ENCODE data around the gene CKM.
A peak's percentile ranks its signal among the peaks of the same experiment; 100 is the strongest.

CKM gene

DNA sequence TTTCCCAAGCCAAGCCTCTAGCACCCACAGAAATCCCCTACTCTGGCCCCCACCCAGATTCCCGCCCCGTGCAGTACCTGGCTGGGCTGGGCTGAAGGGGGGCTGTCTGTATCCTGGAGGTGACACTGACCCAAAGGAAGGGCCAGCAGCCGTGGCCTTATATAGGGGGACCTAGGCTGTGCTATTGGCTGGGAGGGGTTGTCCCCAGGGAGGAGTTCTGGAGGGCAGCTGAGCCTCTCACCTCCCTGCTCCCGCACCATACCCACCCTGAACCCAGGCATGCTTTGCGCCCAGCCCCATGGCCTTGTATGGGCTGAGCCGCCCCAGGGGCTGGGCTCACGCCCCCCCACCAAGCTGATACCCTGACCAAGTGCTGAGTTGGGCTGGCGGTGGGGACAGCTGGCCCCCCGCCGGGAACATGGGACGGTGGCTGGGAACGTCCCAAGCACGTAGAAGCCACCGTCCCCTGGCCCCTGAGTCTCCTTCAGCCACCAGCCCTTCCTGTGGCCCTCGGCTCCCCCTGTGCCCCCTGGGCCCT, at the start of gene CKM:
Gene CKM, minus strand, starts transcription at position 132 of the 538 bp plus-strand sequence. CDS start 3,162 bp downstream, outside the sequence.
- DNase-seq: no peak

DNA sequence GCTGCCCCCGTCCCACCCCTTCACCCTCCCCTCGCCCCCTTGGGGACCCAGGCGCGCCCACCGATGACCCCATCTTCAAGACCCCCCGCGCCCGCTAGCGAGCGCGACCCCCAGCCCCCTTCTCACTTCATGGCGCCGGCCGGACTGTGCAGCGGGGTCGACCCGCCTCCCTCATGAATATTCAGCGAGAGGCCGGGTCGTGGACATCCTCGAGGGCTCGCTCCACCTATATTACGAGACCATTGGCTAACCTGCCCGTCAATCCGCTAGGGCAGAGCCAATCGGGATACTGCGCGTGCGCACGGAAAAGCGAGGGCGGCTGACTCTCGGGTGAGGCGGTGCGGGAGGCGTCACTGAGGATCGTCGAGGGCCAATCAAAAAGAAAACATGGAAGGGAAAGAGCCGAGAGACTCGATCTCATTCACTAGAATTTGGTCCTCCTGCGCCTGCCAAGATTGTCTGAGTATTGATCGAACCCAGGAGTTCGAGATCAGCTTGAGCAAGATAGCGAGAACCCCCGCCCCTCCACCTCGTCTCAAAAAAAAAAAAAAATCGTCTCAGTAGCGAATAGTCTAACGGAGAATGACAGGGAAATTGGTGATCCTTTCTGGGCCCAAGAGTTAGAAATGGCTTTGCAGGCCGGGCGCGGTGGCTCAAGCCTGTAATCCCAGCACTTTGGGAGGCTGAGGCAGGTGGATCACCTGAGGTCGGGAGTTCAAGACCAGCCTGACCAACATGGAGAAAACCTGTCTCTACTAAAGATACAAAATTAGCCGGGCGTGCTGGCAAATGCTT, 47.9 kb upstream of the CKM start, which contains the start of gene ERCC2:
Gene ERCC2, minus strand, starts transcription at position 164 of the 795 bp plus-strand sequence. Its CDS starts 33 bp downstream, at position 131.
- DNase-seq: peak; percentile 71

- no peak for DNase-seq
Measured at GRCh38 chr19:45368737-45369340, 46.2 kb upstream of the CKM start.

DNA sequence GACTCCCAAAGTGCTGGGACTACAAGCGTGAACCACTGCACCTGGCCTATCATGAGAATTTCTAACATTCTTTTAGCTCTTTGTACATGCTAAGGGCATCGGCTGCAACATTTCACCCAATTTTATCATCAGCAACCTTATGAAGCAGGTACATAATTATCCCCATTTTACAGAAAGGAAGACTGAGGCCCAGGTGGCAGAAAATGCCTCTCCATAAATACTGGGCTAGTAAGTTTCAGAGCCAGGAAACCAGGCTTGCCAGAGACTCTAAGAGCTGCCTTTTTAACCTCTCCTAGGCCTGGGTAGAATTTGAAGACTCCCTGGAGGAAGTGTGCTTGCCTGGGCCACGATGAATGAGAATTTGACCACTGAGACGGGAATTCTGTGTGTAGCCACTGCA, 45.5 kb upstream of the CKM start:
- DNase-seq: no peak

DNA sequence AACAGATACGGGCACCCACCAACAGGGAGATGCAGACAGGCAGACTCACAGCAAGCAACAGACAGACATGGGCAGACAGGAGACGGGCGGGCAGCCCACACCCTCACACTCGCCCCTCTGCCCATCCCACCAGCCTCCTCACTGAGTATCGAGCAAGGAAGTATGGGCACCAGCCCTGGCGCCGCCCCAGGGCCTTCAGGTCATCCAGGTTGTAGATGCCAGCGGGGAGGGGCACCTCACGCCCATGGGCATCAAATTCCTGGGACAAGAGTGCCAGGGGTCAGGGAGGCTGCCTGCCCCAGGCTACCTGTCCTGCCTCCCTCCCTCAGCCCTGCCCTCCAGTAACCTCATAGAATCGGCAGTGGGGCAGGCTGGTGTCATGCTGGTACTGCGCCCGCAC, 42.0 kb upstream of the CKM start:
- DNase-seq: no peak

DNA sequence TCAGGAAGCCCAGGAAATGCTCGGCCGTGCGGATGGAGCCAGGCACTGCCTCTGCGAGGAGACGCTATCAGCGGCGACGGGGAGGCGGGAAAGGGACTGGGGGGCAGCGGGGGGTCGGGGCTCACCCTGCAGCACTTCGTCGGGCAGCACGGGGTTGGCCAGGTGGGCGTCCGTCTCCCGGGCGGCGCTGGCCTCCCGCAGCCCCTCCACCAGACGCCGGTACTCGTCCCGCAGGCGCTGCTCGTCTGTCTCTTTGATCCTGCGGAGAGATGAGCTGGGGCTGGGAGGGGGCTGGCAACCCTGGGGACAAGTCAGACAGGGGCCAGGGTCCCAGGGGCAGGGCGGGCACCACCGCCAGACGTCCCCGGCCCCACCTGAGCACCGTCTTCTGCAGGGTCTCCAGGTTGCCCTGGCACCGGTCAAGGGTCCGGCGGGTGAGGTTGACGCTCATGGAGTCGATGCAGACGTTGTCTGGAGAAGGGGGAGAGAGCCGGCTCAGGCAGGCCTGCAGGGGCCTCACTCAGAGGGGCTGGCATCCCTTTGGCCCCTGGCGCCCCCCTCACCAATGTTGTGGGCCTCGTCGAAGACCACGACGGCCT, 41.3 kb upstream of the CKM start:
- no peak for DNase-seq

GRCh38 chr19:45362291-45362690, 39.6 kb upstream of the CKM start:
- no peak for DNase-seq

DNA sequence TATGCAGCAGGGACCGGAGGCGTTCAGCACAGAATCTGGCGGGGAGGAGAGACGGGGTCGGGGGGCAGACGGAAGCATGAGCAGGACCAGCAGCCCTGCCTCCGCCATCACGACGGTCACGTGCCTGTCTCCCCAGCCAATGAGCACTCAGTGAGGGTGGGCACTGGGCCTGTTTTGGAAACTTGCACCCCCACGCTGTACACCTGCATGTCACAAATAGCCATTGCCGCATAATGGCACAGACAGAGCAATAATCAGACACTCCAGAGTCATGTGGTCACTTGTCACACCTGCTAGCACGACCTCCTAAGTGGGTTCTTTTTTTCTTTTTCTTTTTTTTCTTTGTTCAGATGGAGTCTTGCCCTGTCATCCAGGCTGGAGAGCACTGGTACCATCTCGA, 38.9 kb upstream of the CKM start:
- no peak for DNase-seq

GRCh38 chr19:45358213-45358792, 35.6 kb upstream of the CKM start:
- DNase-seq: no peak

DNA sequence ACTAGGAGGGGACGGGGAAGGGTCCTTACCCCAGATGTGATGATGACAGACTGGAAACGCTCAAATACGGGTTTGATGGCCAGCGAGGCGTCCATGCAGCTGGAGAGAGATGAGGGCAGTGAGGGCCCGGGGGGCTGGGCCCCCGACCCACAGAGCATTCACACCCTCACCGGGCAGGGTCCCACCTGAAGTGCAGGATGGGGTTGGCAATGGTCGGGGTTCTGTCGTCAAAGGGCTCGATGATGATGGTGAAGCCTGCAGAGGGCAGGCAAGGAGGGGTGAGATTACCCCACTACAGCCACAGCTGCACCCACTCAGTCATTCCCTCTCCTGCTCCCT, 34.7 kb upstream of the CKM start:
- no peak for DNase-seq

DNA sequence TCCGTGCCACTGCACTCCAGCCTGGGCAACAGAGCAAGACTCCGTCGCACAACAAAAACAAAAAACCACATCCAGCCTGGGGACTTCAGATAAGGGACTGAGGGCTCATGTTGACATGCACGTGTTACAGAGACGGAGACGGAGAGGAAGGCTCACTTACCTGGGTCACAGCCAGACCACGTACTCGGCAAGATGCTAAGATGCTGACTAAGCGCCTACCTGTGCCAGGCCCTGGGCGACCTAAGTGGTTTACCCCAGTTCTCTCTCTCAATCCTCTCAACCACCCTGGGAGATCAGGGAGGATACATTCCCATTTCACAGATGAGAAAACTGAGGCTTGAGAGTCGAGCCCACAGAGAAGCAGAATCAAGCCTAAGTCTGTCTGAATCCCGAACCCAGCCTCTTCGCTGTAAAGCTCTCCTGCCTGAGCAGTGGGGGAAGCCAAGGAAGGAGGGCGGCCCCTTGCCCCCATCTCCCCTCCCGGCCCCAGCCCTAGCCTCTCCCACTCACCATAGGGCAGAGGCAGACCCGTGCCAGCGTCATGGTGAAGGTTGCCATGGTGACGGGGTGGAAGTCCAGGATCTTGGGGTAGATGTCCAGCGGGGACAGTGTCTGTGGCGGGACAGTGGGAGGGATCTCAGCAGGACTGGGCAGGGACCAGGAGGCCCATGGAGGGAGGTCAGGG, 34.2 kb upstream of the CKM start:
- DNase-seq: no peak

DNA sequence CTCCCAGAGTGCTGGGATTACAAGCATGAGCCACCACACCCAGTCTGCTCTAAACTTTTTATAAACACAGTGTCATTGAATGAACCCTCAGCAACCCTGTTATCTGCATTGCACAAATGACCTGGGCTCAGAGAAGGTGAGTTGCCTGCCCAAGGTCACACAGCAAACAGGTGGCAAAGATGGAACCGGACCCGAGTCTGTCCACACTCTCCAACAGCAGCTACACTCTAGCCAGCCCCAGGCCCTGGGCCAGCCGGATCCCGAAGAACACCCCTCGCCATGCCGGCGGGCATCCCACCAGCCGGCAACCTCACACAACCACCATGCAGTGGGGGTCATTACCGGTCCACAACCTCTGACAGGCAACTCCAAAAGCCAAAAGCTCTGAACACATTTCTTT, 33.2 kb upstream of the CKM start:
- no peak for DNase-seq

DNA sequence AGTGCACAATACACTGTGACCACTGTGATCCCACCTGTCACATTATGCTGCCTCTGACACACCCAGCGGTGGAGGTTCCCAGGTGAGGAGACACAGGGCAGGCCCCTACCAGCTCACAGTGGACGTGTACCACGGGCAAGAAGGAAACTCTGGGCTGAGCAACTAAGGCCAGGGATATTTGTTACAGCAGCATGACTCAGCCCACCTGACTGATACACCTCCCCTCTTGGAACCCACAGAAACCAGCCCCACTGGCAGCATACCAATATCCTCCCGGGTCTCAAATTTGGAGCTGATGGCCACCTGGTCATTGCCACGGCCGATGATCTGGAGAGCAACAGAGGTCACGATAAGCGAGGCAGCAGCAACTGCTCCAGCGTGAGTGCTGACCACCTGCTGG, 32.7 kb upstream of the CKM start:
- DNase-seq: no peak

- no peak for DNase-seq
Measured at GRCh38 chr19:45354241-45354842, 31.7 kb upstream of the CKM start.

DNA sequence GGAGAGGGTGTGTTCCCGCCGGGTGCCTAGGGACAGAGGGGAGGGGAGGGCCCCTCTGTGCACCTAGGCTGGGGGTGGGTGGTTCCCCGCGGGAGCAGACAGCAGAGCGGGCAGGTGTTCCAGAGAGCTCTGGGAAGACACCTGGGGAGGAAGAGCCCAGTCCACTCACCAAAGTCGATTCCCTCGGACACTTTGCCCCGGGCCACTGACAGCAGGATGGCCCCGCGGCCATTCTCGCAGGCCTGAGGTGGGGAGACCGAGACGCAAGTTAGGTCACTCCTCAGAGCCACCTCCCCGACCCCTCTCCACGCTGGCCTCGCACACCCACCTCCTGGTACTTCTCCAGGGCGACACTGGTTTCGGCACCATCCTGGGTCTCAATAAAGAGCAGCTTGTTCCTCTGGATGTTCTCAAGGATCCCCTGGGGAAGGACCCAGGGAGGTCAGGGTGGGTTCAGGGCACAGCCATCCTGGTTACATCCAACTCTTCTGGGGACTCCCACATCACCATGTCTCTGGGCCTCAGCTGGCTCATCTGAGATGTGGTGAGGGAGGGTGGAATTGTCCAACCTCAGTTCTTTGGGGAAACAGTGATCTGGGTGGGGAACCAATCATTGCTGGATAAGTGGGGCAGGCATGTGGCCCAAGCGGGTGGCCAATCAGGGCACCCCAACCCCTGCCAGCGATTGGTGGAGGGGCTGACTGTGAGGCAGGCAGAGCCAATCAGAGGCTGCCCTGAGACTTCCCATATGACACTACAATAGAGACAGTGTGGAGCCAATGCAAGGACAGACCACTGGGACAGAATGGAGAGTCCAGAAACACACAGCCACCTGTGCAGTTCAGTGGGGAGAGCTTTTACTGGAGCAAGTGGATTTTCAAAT, 30.5 kb upstream of the CKM start:
- no peak for DNase-seq

- no peak for DNase-seq
Measured at GRCh38 chr19:45352471-45352870, 29.8 kb upstream of the CKM start.

DNA sequence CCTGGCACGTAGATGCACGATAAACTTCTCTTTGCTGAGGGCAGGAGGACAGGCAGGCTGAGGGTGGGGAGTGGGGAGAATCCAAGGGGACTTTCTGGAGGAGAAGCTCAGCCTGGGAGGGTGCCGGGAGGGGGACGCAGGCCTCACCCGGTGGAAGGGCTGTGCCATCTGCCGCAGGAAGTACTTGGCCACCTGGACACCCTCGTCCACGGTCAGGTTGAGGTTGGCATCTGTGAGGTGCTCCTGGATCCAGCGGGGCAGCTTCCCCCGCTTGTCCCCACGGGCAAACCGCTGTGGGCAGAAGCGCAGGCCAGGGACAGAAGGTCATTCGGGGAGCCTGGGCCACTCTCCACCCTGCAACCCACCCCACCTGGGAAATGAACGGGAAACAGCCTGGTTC, 29.4 kb upstream of the CKM start:
- DNase-seq: peak; percentile 26

DNA sequence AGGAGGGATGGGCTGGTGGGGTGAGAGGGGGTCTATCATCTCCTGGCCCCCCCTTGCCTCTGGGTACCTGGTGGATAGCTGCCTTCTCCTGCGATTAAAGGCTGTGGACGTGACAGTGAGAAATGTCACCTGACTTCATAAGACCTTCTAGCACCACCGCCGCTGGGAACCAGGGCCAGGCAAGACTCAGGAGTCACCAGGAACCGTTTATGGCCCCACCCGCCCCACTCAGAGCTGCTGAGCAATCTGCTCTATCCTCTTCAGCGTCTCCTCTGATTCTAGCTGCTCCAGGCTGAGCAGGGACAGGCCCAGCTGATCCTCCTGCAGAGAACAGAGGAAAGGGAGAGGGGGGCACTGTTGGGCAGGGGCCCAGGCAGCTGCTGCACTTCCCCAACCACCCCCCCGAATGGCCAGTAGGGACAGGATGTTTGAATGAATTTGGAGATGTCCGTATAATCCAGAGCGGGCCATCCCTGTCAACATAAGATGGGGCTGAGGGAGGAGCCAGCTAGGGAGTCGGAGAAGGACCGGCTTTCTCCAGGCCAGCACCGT, 28.8 kb upstream of the CKM start:
- no peak for DNase-seq

GRCh38 chr19:45350477-45351058, 27.9 kb upstream of the CKM start:
- no peak for DNase-seq

DNA sequence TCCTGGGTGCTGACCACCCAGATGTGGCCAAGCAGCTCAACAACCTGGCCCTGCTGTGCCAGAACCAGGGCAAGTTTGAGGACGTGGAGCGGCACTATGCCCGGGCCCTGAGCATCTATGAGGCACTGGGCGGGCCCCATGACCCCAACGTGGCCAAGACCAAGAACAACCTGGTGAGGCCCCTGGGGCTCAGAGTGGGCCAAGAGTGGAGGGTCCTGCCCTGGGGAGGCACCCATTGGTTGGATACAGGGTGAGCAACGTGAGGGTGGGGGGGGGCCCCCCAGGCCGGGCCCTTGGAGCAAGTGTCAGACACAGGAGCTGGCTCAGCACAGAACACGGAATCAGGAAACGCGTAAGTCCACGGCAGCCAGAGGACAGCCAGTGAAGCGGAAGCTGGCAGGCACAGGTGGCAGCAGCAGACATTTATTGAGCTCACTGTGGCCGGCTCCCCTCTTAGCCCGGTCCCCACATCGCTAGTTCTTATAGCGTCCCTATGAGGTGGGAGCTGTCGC, 26.8 kb upstream of the CKM start:
- DNase-seq: no peak

DNA sequence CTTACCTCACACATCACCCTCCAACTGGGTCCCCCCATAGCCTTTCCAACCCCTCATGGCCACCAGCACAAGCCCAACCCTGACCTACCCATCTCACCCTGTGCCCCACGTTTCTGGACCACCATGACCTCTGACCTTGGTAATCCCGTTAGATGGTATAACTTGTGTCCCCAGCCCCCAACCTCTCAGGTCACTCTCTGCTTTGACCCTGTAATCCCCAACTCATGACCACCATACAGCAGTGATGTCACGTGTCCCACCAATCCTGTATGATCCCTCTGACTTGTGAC, 26.4 kb upstream of the CKM start:
- DNase-seq: no peak
